Fibroblast of the aortic adventitia (primary cell): ENCODE measurements around the gene SLCO3A1. TPM values are rescaled to one million over a fixed set of nuclear protein-coding genes. Genes with fewer than 3 reads are reported as not detected.

Experiments
- DNase-seq: peaks from one replicate; pipeline ENCODE4 v3.0.0-alpha.2; 2010; ENCODE audit warnings: low read depth
- H3K4me3 ChIP-seq: 2 replicates; pipeline ENCODE4 v1.5.1; 2011; ENCODE audit warnings: low read depth, mild to moderate bottlenecking, control low read depth, low read length, moderate library complexity
- total RNA-seq: library from RNA; depleted of rRNA; stranded (reverse); fragments of >200 nt; gene quantifications from 2 replicates; pipeline ENCODE4 v1.2.3, GENCODE V29; 2012; ENCODE audit warnings: low replicate concordance
- TF ChIP-seq, protein P1 (sequence below): IDR thresholded peaks from 2 replicates; pipeline ENCODE4 v1.5.1; 2011; ENCODE audit warnings: mild to moderate bottlenecking, low read length, control low read depth, inconsistent platforms; ENCODE audit not compliant: insufficient read depth

Gene SLCO3A1
- total RNA-seq, 1 donor = 8.9 TPM

DNA sequence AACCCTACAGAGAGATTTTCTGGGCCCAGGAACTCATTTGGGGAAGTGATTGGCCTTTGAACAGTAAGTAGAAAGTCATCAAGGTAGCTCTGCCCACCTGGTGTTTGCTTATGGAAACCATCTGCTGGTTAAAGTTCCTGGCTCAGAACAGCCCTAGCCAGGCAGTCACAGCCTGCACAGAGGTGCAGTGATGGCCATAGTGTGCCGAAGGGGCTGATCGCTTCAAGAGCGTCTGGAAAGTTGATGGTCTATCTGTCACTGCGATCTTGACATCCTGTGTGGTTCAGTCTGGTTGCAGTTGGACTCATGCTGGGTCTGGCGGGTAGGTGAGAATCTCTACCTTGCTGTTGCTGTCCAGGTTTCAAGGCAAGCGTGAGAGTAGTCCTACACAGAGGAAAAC is 151.6 kb downstream of the SLCO3A1 start:
- DNase-seq = no peak
- TF ChIP-seq, protein P1, sequence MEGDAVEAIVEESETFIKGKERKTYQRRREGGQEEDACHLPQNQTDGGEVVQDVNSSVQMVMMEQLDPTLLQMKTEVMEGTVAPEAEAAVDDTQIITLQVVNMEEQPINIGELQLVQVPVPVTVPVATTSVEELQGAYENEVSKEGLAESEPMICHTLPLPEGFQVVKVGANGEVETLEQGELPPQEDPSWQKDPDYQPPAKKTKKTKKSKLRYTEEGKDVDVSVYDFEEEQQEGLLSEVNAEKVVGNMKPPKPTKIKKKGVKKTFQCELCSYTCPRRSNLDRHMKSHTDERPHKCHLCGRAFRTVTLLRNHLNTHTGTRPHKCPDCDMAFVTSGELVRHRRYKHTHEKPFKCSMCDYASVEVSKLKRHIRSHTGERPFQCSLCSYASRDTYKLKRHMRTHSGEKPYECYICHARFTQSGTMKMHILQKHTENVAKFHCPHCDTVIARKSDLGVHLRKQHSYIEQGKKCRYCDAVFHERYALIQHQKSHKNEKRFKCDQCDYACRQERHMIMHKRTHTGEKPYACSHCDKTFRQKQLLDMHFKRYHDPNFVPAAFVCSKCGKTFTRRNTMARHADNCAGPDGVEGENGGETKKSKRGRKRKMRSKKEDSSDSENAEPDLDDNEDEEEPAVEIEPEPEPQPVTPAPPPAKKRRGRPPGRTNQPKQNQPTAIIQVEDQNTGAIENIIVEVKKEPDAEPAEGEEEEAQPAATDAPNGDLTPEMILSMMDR = no peak

DNA sequence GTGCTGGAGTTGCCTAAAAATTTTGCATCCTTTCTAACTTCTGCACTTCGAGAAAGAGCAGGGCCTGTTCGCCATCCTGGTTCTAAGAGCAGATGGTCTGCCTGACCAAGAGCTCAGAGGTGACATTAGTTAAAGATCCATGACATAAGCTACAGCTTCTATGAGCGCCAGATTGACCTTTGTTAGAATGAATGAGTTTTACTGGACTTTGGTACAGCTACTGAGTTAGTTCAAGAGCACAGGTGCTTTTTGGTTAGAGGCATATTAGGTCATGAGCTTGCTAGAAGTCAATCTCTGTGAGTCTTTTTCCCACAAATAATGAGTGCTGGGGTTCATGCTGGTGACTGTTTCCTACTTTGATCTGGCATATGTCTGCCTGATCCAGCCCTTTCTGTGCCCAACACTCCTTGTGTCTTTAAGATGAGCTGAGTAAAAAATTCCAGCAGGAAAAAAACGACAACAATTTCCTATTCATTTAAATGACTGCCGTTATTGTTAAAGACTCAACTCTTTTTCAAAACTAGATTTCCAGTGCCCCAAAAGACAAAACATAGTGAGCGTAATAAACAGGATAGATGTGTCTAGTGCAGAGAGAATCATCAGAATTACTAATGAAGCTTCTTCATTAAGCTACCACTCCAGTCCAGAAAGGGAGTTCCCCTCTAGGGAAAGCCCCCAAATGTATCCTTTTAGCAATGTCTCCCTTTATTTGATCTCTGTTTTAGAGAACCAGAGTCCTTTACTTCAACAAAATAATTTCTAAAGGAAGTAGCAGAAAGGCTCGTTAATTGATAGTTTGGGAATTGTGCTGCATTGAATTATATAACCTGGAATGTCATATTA is 152.9 kb downstream of the SLCO3A1 start:
- TF ChIP-seq, protein P1 = no peak
- DNase-seq = no peak
- no peak overlapping the region for H3K4me3 ChIP-seq

More for the DNA sequence above, 151.6 kb downstream of the SLCO3A1 start:
- H3K4me3 ChIP-seq = no peak overlapping the region

DNA sequence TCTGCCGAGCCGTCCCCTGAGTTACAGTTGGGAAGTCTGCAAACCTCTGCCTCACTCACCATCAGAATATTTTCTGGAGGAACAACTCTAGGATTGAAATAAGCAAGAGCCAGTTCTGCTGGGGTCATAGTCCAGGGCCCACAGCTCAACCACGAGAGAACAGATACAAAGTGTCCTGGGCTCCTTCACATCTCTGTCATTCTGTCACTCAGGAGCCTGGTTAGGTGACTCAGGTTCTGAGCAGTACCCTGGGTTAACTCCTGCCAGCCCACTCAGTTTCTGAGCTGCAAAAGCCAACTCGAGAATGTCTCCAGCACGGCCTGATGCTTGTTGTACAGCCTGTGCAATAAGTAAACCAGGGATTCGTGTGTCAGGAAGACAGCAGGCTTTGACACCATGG is 155.7 kb downstream of the SLCO3A1 start:
- DNase-seq = no peak
- TF ChIP-seq, protein P1 = no peak
- H3K4me3 ChIP-seq = no peak overlapping the region

DNA sequence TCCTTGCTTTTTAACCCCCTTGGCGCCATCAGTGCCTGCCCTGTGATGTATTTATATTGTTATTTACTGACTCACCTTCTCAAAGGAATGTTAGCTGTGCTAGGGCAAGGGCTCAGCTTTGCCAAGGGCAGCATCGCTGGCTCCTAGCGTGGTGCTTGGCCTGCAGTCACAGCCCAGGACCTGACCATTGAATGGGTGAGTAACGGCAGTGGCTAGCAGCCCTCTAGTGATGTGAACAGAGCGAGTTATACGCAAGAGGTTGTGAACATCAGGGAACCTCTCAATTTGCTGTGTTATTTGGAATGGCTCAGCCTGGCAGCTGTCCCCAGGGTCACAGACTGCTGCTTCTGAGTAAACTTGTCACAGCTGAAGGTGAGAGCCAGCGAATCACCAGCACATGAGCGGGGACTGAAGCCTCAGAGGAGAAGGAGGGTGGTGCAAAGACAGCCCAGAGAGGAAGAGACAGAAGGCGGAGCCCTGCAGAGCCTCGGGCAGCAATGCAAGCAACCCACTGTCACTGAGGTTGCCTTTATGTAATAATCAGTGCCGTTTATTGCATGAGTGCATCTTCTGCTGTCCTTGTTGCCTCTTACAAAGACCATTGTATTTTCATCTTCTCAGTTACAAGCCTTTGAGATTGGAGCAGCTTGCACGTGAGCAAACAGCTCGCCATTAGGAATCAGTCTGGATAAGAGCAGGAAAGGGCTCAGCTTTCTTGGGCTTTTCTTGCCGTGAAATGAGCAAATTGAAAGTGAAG is 158.3 kb downstream of the SLCO3A1 start:
- peak overlapping the region; percentile 31 for H3K4me3 ChIP-seq
- TF ChIP-seq, protein P1 = no peak

DNA sequence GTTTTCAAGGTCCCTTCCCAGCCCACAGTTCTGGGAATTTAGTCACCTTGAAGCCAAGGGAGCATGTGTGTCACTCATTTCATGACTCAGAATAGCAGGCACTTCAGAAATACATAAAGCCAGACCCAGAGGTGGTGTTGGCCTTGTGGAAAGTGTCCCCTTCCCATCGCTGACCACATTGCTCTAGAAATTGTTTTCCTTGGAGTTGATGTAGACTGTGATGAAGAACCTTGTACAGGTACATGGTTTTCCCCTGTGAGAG is 158.8 kb downstream of the SLCO3A1 start:
- TF ChIP-seq, protein P1 = no peak
- peak overlapping the region; percentile 31 for H3K4me3 ChIP-seq
- no peak for DNase-seq

More for the DNA sequence above, 158.3 kb downstream of the SLCO3A1 start:
- peak; percentile 35 for DNase-seq

DNA sequence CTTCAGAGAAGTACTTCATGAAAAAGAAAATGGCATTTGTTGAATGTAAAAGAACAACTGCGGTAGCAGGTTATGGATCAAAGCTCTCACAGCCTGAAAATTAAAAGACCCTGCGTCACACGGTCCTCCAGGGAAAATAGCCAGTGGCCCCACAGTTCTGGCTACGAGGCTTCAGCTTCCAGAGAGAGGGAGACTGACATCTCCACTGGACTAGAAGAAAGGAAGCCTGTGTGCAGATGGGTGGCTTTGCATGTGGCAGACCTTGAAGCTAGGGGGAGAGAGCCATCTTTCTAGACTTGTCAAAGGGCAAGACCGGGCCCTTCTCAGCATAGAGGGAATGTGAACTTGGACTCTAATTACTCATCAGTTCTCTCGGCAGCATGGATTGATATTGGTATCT is 159.4 kb downstream of the SLCO3A1 start:
- TF ChIP-seq, protein P1 = no peak
- H3K4me3 ChIP-seq = no peak overlapping the region
- no peak for DNase-seq
